HS-5 (cell line): Measurements from ENCODE around the gene NCKAP5.
A peak's percentile ranks its signal among the peaks of the same experiment; 100 is the strongest.

ENCODE experiments used
- DNase-seq: peaks from one replicate; pipeline ENCODE4 v3.0.0-alpha.2; 2012; ENCODE audit warnings: low read depth

The NCKAP5 gene

GRCh38 chr2:133204421-133204820 is 363.8 kb downstream of the NCKAP5 start:
- DNase-seq: no peak

GRCh38 chr2:133200684-133201421 is 367.4 kb downstream of the NCKAP5 start:
- peak; percentile 85 for DNase-seq

GRCh38 chr2:133198678-133199077 is 369.6 kb downstream of the NCKAP5 start:
- DNase-seq: no peak

- no peak for DNase-seq
These were observed 371.1 kb downstream of the NCKAP5 start for GRCh38 chr2:133197156-133197555.

GRCh38 chr2:133194777-133195335 is 373.4 kb downstream of the NCKAP5 start:
- no peak for DNase-seq

- DNase-seq: no peak
These were observed 374.0 kb downstream of the NCKAP5 start for GRCh38 chr2:133194362-133194655.

- DNase-seq: no peak
These were observed 374.5 kb downstream of the NCKAP5 start for GRCh38 chr2:133193544-133194361.

- no peak for DNase-seq
These were observed 376.2 kb downstream of the NCKAP5 start for GRCh38 chr2:133192028-133192427.

- DNase-seq: no peak
These were observed 391.1 kb downstream of the NCKAP5 start for GRCh38 chr2:133177196-133177595.

GRCh38 chr2:133175926-133176325 is 392.3 kb downstream of the NCKAP5 start:
- DNase-seq: no peak

GRCh38 chr2:133173224-133173623 is 395.0 kb downstream of the NCKAP5 start:
- no peak for DNase-seq

- DNase-seq: peak; percentile 53
These were observed 396.8 kb downstream of the NCKAP5 start for GRCh38 chr2:133171393-133172004.

- no peak for DNase-seq
These were observed 398.9 kb downstream of the NCKAP5 start for GRCh38 chr2:133169274-133169912.

- DNase-seq: no peak
These were observed 400.3 kb downstream of the NCKAP5 start for GRCh38 chr2:133167990-133168389.

- no peak for DNase-seq
These were observed 401.0 kb downstream of the NCKAP5 start for GRCh38 chr2:133167223-133167622.

GRCh38 chr2:133166031-133166430 is 402.2 kb downstream of the NCKAP5 start:
- DNase-seq: no peak

- no peak for DNase-seq
These were observed 405.2 kb downstream of the NCKAP5 start for GRCh38 chr2:133163111-133163510.

GRCh38 chr2:133158442-133158841 is 409.8 kb downstream of the NCKAP5 start:
- no peak for DNase-seq

GRCh38 chr2:133158024-133158423 is 410.2 kb downstream of the NCKAP5 start:
- no peak for DNase-seq

GRCh38 chr2:133157141-133157540 is 411.1 kb downstream of the NCKAP5 start:
- no peak for DNase-seq

GRCh38 chr2:133152801-133153200 is 415.5 kb downstream of the NCKAP5 start:
- DNase-seq: no peak

- no peak for DNase-seq
These were observed 420.1 kb downstream of the NCKAP5 start for GRCh38 chr2:133148187-133148586.
